Right lobe of liver (tissue), 4 donors: Measurements from ENCODE around the gene KANK3.

Experiments used
- CTCF ChIP-seq, 4 donors: fragments of 200-600 bp in 3 of 4; fragments of 450-650 bp in 1 of 4; IDR thresholded peaks; one replicate each; pipeline versions ENCODE4 v1.5.1 to v1.8.0; 2016 to 2022; ENCODE audit warnings: antibody characterized with exemption in 4 of 4, mild to moderate bottlenecking in 2 of 4
- POLR2A ChIP-seq: fragments of 450-650 bp; IDR thresholded peaks from one replicate; pipeline ENCODE4 v1.6.1; 2017; ENCODE audit warnings: antibody characterized with exemption, mild to moderate bottlenecking
- donor health status: DM: no; HTN: no; CAD: no.
- donor health status: DM: no; HTN: no; CAD: no.
- donor health status: DM: no; HTN: yes; CAD: no.

DNA sequence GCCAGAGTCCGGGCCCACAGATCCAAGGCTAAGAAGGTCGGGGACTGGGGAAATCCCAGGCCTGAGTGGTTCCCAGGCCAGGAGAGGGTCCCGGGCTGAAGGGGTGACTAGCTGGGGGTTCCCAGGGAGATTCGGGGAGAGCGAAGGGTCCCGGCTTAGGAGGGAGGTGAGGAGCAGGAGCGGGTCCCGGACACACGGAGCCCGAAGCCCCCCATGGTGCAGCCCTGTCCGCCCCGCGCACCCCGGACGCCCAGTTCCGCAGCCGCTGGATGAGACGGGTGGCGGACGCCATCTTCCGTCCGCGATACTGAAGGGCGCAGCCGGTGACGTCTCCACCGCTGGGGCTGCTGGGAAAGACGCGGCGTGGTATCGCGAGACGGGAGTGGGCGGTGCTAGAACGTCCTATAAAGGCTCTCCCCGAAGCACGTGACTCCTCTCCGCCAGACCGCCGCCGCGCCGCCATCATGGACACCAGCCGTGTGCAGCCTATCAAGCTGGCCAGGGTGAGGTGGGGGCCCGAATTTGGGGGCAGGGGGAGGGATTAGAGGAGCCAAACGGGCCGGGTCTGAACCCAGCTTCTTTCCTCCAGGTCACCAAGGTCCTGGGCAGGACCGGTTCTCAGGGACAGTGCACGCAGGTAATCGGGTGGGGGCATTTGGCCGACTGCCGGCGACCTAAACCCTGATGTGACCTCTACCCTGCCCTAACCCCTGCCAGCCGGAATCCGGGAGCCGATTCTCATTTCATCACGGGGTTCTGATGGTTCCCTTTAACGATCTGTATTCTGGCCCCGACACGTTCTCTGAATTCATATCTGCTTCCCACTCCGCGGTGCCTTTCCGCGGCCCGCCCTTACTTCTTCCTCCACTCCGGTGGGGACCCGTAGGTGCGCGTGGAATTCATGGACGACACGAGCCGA lies 21.7 kb downstream of the KANK3 start, which contains the start of the genes NDUFA7 and RPS28:
- peak; percentile 24 to 45 (median 28) for TF ChIP-seq CTCF (IDR thresholded peaks at IDR 0.05)
- TF ChIP-seq POLR2A = peak; percentile 92
